Mammary epithelial cell (primary cell): ENCODE measurements around the gene GNAT2.

Experiments
- CTCF ChIP-seq, 2 donors: IDR thresholded peaks in 1 of 2; conservative IDR thresholded peaks in 1 of 2; 2 replicates each; pipeline ENCODE4 v1.5.1; 2011 to 2012; ENCODE audit warnings: inconsistent platforms in 2 of 2, low read length in 2 of 2, mild to moderate bottlenecking in 2 of 2, control low read depth in 1 of 2, low read depth in 1 of 2; ENCODE audit not compliant: insufficient read depth in 1 of 2; ENCODE audit errors: extremely low read depth in 1 of 2
- EZH2 ChIP-seq: IDR thresholded peaks from 2 replicates; pipeline ENCODE4 v1.6.1; 2012; ENCODE audit warnings: low read length, inconsistent platforms, borderline replicate concordance

DNA sequence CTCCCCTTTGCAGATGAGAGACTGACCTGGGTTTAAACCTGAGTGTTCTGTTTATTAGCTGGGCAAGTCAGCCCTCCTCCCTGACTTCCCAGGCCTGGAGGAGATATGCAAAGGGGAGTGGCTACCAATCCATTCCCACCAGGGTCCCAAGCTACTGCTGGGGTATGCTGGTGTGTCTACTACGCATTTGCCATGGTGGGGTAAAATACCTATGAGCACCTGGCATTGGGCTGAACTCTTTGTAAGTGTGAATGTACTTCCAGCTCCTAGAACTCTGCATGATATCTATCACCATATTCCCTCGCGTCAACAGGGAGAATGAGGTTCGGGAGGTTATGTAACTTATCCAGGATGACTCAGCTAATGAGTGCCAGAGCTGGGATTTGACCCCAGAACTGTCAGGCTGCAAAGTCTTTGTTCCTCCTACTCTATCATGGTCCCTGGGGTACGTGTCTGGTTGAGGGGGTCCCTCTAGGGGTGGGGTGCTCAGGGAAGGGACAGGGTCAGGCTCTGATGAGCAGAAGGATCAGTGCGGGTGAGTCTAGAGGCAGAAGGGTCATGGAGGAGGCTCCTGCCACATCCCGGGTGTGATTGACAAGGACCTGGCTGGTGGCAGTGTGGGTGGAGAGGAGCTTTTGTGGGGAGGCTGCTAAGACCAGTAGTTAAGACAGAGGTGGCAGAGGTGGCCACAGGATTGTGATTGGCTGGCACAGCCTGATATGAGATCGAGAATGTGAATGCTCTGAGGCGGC is 17.0 kb upstream of the GNAT2 start:
- no peak for TF ChIP-seq CTCF (conservative IDR thresholded peaks at IDR 0.05 in 1 of 2, IDR thresholded peaks at IDR 0.05 in 1 of 2; ENCODE audit: extremely low read depth in 1 of 2, insufficient read depth in 1 of 2, low read depth in 1 of 2, low read length in 2 of 2)
- no peak for TF ChIP-seq EZH2
